SK-N-SH (cell line): ENCODE data around the gene IGF2BP3. TPM values are rescaled to one million over a fixed set of nuclear protein-coding genes. Genes with fewer than 3 reads are reported as not detected.
A peak's percentile ranks its signal among the peaks of the same experiment; 100 is the strongest.

ENCODE experiments used
- CTCF ChIA-PET: fragments of 300-600, 350-600 bp; formaldehyde crosslinking; extraction: SDS; loops from one replicate; lab custom pipeline; 2021; lab: Yijun Ruan, JAX
- POLR2A ChIA-PET: fragments of 350-600 bp; sonication (Branson Sonifier 250); formaldehyde crosslinking; extraction: SDS; loops from one replicate; lab custom pipeline; 2020; ENCODE audit warnings: antibody characterized with exemption, inconsistent platforms; lab: Yijun Ruan, JAX
- DNase-seq: peaks from one replicate; pipeline ENCODE4 v3.0.0; 2012
- H2AFZ ChIP-seq: fragments of 200-600 bp; sonication (generic); 2 replicates; pipeline ENCODE4 v1.8.1; 2016; ENCODE audit warnings: antibody characterized with exemption, mild to moderate bottlenecking, low read depth
- H3F3A ChIP-seq: fragments of 200-600 bp; sonication (generic); replicated peaks from 2 replicates; pipeline ENCODE3; 2016; ENCODE audit warnings: antibody characterized with exemption, mild to moderate bottlenecking; ENCODE audit not compliant: insufficient read depth
- H3K27ac ChIP-seq, 2 experiments: fragments of 200-500 bp in 1 of 2; fragments of 200-600 bp in 1 of 2; sonication (Bioruptor generic) in 1 of 2; sonication (generic), shearing (Covaris generic) in 1 of 2; 2 replicates each; pipeline versions ENCODE4 v1.5.1 to v1.6.1; 2014 to 2016; ENCODE audit warnings: low read depth in 2 of 2, inconsistent platforms in 1 of 2, low read length in 1 of 2, mild to moderate bottlenecking in 1 of 2, mixed read lengths in 1 of 2
- H3K27me3 ChIP-seq: fragments of 200-600 bp; sonication (generic), shearing (Covaris generic); 2 replicates; pipeline ENCODE4 v1.6.1; 2016; ENCODE audit warnings: mixed run types; ENCODE audit not compliant: insufficient read depth
- H3K36me3 ChIP-seq, 2 experiments: fragments of 200-500 bp in 1 of 2; fragments of 200-600 bp in 1 of 2; sonication (Bioruptor generic) in 1 of 2; sonication (generic) in 1 of 2; replicated peaks in 1 of 2; 2 replicates each; pipeline versions ENCODE3 to v1.5.1; 2014 to 2016; ENCODE audit warnings: low read length in 1 of 2, mild to moderate bottlenecking in 1 of 2; ENCODE audit not compliant: insufficient read depth in 2 of 2, control insufficient read depth in 1 of 2
- H3K4me1 ChIP-seq, 2 experiments: fragments of 200-500 bp in 1 of 2; fragments of 200-600 bp in 1 of 2; sonication (Bioruptor generic) in 1 of 2; sonication (generic), shearing (Covaris generic) in 1 of 2; 2 replicates each; pipeline versions ENCODE4 v1.5.1 to v1.6.1; 2014 to 2016; ENCODE audit warnings: low read depth in 1 of 2, low read length in 1 of 2, mixed run types in 1 of 2; ENCODE audit not compliant: insufficient read depth in 2 of 2, control insufficient read depth in 1 of 2
- H3K4me2 ChIP-seq: fragments of 200-600 bp; sonication (generic), shearing (Covaris generic); 2 replicates; pipeline ENCODE4 v1.6.1; 2017; ENCODE audit warnings: mixed run types
- H3K4me3 ChIP-seq, 2 experiments: fragments of 200-500 bp in 1 of 2; fragments of 200-600 bp in 1 of 2; sonication (Bioruptor generic) in 1 of 2; sonication (generic), shearing (Covaris generic) in 1 of 2; 2 replicates each; pipeline versions ENCODE4 v1.5.1 to v1.8.1; 2014 to 2016; ENCODE audit warnings: low read depth in 2 of 2, inconsistent platforms in 1 of 2, low read length in 1 of 2, mild to moderate bottlenecking in 1 of 2, mixed read lengths in 1 of 2, moderate library complexity in 1 of 2
- H3K79me2 ChIP-seq: fragments of 200-600 bp; sonication (generic); 2 replicates; pipeline ENCODE4 v1.8.1; 2017; ENCODE audit warnings: mild to moderate bottlenecking; ENCODE audit not compliant: insufficient read depth
- H3K9ac ChIP-seq: fragments of 200-600 bp; sonication (generic); 2 replicates; pipeline ENCODE4 v1.6.1; 2017; ENCODE audit warnings: mixed run types
- H3K9me2 ChIP-seq: fragments of 200-600 bp; sonication (generic); 2 replicates; pipeline ENCODE4 v1.6.1; 2017; ENCODE audit warnings: mixed run types
- H3K9me3 ChIP-seq: fragments of 200-600 bp; sonication (generic); 2 replicates; pipeline ENCODE4 v1.6.1; 2017; ENCODE audit warnings: mixed run types, mild to moderate bottlenecking, moderate library complexity
- H4K20me1 ChIP-seq: fragments of 200-600 bp; sonication (generic); 2 replicates; pipeline ENCODE4 v1.6.1; 2017; ENCODE audit warnings: mild to moderate bottlenecking, mixed run types; ENCODE audit not compliant: insufficient read depth
- CHD2 ChIP-seq: fragments of 150-350 bp; IDR thresholded peaks from 2 replicates; pipeline ENCODE4 v1.6.1; 2018; ENCODE audit warnings: low read length; ENCODE audit not compliant: partially characterized antibody
- EP300 ChIP-seq, 2 experiments: IDR thresholded peaks; 2 replicates each; pipeline versions ENCODE4 v1.4.0 to v1.6.1; 2012; ENCODE audit warnings: borderline replicate concordance in 1 of 2, low read depth in 1 of 2, low read length in 1 of 2
- FOXM1 ChIP-seq: IDR thresholded peaks from 2 replicates; pipeline ENCODE4 v1.4.0; 2012; ENCODE audit warnings: low read depth, mild to moderate bottlenecking
- GABPA ChIP-seq: IDR thresholded peaks from 2 replicates; pipeline ENCODE4 v1.4.0; 2012; ENCODE audit warnings: low read depth, mild to moderate bottlenecking
- GATA2 ChIP-seq: sonication (generic); formaldehyde crosslinking; IDR thresholded peaks from 2 replicates; pipeline ENCODE4 v1.5.0; 2020; ENCODE audit warnings: mild to moderate bottlenecking, missing genetic modification reagents
- IRF3 ChIP-seq: fragments of 150-350 bp; IDR thresholded peaks from 2 replicates; pipeline ENCODE4 v1.6.1; 2016; ENCODE audit warnings: mild to moderate bottlenecking, low read depth, low read length
- MEF2A ChIP-seq: IDR thresholded peaks from 2 replicates; pipeline ENCODE4 v1.4.0; 2012; ENCODE audit warnings: low read depth, borderline replicate concordance
- NFIC ChIP-seq: IDR thresholded peaks from 2 replicates; pipeline ENCODE4 v1.4.0; 2012; ENCODE audit warnings: borderline replicate concordance
- NRF1 ChIP-seq: IDR thresholded peaks from 2 replicates; pipeline ENCODE4 v1.6.1; 2012; ENCODE audit warnings: low read depth, mild to moderate bottlenecking, low read length
- RCOR1 ChIP-seq: fragments of 150-350 bp; IDR thresholded peaks from 2 replicates; pipeline ENCODE4 v1.6.1; 2017; ENCODE audit warnings: antibody characterized with exemption, low read length
- RFX5 ChIP-seq: IDR thresholded peaks from 2 replicates; pipeline ENCODE4 v1.6.1; 2012; ENCODE audit warnings: mild to moderate bottlenecking, improper control_type of control experiment, low read length
- RXRA ChIP-seq: IDR thresholded peaks from 2 replicates; pipeline ENCODE4 v1.4.0; 2012; ENCODE audit warnings: low read depth, mild to moderate bottlenecking, borderline replicate concordance
- SMC3 ChIP-seq: IDR thresholded peaks from 2 replicates; pipeline ENCODE4 v1.6.1; 2012; ENCODE audit warnings: low read depth, low read length, improper control_type of control experiment
- TEAD4 ChIP-seq: IDR thresholded peaks from 2 replicates; pipeline ENCODE4 v1.4.0; 2012; ENCODE audit warnings: mild to moderate bottlenecking, borderline replicate concordance; ENCODE audit not compliant: insufficient read depth
- USF2 ChIP-seq: fragments of 150-350 bp; IDR thresholded peaks from 2 replicates; pipeline ENCODE4 v1.6.1; 2017; ENCODE audit warnings: antibody characterized with exemption, low read length, low read depth, borderline replicate concordance
- YY1 ChIP-seq: IDR thresholded peaks from 2 replicates; pipeline ENCODE4 v1.4.0; 2012; ENCODE audit warnings: low read depth, mild to moderate bottlenecking
- ZBTB33 ChIP-seq: IDR thresholded peaks from 2 replicates; pipeline ENCODE4 v1.4.0; 2012; ENCODE audit warnings: low read depth, borderline replicate concordance
- WGBS: methylation state at CpG from one replicate; pipeline ENCODE4 v1.1.6; 2017; ENCODE audit warnings: low lambda C conversion rate; 5-methylcytosine and 5-hydroxymethylcytosine counted together
- polyA plus RNA-seq, 3 experiments: library from polyadenylated mRNA; depleted of rRNA; stranded (reverse); fragments of >200 nt; gene quantifications; 2 replicates each; pipeline ENCODE4 v1.2.3, GENCODE V29; 2012

IGF2BP3 gene
- polyA plus RNA-seq, 1 of the 3 experiments (the other 2 are of a cell fraction): 34.4 TPM

- TF ChIP-seq USF2: no peak
- TF ChIP-seq ZBTB33: 0 out of 2 replicates have a peak, but pooled peaks have one; percentile 46
- TF ChIP-seq RFX5: peak; percentile 68
- TF ChIP-seq IRF3: peak; percentile 54
- TF ChIP-seq NRF1: peak; percentile 15; the same call in 1 of the 2 replicates
- TF ChIP-seq GATA2: no peak
- no peak; the same call in 1 of the 2 replicates for TF ChIP-seq MEF2A
- TF ChIP-seq RCOR1: peak; percentile 41
- TF ChIP-seq NFIC: peak; percentile 95
These were observed 4.0 kb upstream of the IGF2BP3 start (continued) for GRCh38 chr7:23474094-23474828.

- no peaks in the 10 kb centered on the region for H3K27me3 ChIP-seq
- ChIA-PET CTCF (interaction anchor here (1.1 to 2.2 kb wide), 8 partner anchors 10 to 262 kb away, joined by 3 to 12 read pairs (median 6); no protein-coding TSS in a partner anchor), POLR2A (interaction anchor here (1.9 kb wide), 1 partner anchor 57 kb away, joined by 6 read pairs; no protein-coding TSS in a partner anchor)
- TF ChIP-seq CHD2: no peak
- TF ChIP-seq GABPA: no peak
- no peak for TF ChIP-seq EP300 (IDR thresholded peaks at IDR 0.05; ENCODE audit: borderline replicate concordance in 1 of 2, low read depth in 1 of 2, low read length in 1 of 2)
- TF ChIP-seq YY1: 0 out of 2 replicates have a peak, but pooled peaks have one; percentile 40
- TF ChIP-seq FOXM1: no peak
- no peak for TF ChIP-seq RXRA
- 0 out of 2 replicates have a peak, but pooled peaks have one; percentile 12 for TF ChIP-seq TEAD4
- 0 out of 2 replicates have a peak, but pooled peaks have one; percentile 8 for TF ChIP-seq SMC3
- no peak for TF ChIP-seq USF2
- peaks cover 4 to 37% of the 10 kb centered on the region in 2 experiments; a peak in 3 of 4 replicates for H3K4me1 ChIP-seq
- H4K20me1 ChIP-seq: no peaks in the 10 kb centered on the region
- H3K79me2 ChIP-seq: peaks cover 64% of the 10 kb centered on the region
- peak overlapping the region; percentile 94 for H3K4me2 ChIP-seq
- H2AFZ ChIP-seq: peak overlapping the region; percentile 90
- no peaks in the 10 kb centered on the region; the same call in 1 of the 2 replicates for H3K9me2 ChIP-seq
- DNase-seq: no peak
- H3K36me3 ChIP-seq: no peaks in the 10 kb centered on the region
- H3K9me3 ChIP-seq: no peaks in the 10 kb centered on the region
- peak overlapping the region; percentile 93 to 96 for H3K27ac ChIP-seq
- peak overlapping the region; percentile 91 for H3K9ac ChIP-seq
- 0% methylated on average over 21 of the region's 23 CpGs for WGBS
- peak overlapping the region; percentile 88 to 89 for H3K4me3 ChIP-seq
- H3F3A ChIP-seq: peaks cover 44% of the 10 kb centered on the region
These were observed 3.5 kb upstream of the IGF2BP3 start for GRCh38 chr7:23473844-23474093.
